H1 (cell line): Measurements from ENCODE around the gene COL10A1.

Experiments used
- GTF2F1 ChIP-seq: IDR thresholded peaks from 2 replicates; pipeline ENCODE4 v1.6.1; 2012; ENCODE audit warnings: low read depth, low read length, improper control_type of control experiment, borderline replicate concordance
- POLR2A ChIP-seq, 2 experiments: IDR thresholded peaks; 1 replicate in 1 of 2; 2 replicates in 1 of 2; pipeline ENCODE4 v1.6.1; 2011; ENCODE audit warnings: low read depth in 2 of 2, low read length in 2 of 2, mild to moderate bottlenecking in 2 of 2; ENCODE audit errors: control extremely low read depth in 1 of 2
- SP1 ChIP-seq: IDR thresholded peaks from 2 replicates; pipeline ENCODE4 v1.6.1; 2011; ENCODE audit warnings: low read depth, low read length
- TF ChIP-seq, protein P1 (sequence below): IDR thresholded peaks from 2 replicates; pipeline ENCODE4 v1.6.1; 2012; ENCODE audit warnings: inconsistent platforms
- TF ChIP-seq, protein P2 (sequence below), 3 experiments: IDR thresholded peaks; 1 replicate in 2 of 3; 2 replicates in 1 of 3; pipeline versions ENCODE4 v1.5.1 to v1.6.1; 2011; ENCODE audit warnings: low read length in 3 of 3, mild to moderate bottlenecking in 3 of 3, inconsistent platforms in 2 of 3, low read depth in 1 of 3, moderate library complexity in 1 of 3; ENCODE audit not compliant: insufficient read depth in 1 of 3; ENCODE audit errors: control extremely low read depth in 1 of 3
- TF ChIP-seq, protein P3 (sequence below): IDR thresholded peaks from 2 replicates; pipeline ENCODE4 v1.6.1; 2011; ENCODE audit warnings: low read length, improper control_type of control experiment

GRCh38 chr6:116118608-116119007 lies 7.3 kb downstream of the COL10A1 start:
- TF ChIP-seq, protein P1, sequence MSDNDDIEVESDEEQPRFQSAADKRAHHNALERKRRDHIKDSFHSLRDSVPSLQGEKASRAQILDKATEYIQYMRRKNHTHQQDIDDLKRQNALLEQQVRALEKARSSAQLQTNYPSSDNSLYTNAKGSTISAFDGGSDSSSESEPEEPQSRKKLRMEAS: no peak
- TF ChIP-seq GTF2F1 (no peak), SP1 (no peak), POLR2A (IDR thresholded peaks at IDR 0.05; ENCODE audit: control extremely low read depth in 1 of 2, low read depth in 2 of 2, low read length in 2 of 2) (no peak)
- TF ChIP-seq, protein P2, sequence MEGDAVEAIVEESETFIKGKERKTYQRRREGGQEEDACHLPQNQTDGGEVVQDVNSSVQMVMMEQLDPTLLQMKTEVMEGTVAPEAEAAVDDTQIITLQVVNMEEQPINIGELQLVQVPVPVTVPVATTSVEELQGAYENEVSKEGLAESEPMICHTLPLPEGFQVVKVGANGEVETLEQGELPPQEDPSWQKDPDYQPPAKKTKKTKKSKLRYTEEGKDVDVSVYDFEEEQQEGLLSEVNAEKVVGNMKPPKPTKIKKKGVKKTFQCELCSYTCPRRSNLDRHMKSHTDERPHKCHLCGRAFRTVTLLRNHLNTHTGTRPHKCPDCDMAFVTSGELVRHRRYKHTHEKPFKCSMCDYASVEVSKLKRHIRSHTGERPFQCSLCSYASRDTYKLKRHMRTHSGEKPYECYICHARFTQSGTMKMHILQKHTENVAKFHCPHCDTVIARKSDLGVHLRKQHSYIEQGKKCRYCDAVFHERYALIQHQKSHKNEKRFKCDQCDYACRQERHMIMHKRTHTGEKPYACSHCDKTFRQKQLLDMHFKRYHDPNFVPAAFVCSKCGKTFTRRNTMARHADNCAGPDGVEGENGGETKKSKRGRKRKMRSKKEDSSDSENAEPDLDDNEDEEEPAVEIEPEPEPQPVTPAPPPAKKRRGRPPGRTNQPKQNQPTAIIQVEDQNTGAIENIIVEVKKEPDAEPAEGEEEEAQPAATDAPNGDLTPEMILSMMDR (IDR thresholded peaks at IDR 0.05; ENCODE audit: control extremely low read depth in 1 of 3, insufficient read depth in 1 of 3, low read depth in 1 of 3, low read length in 3 of 3): no peak
- TF ChIP-seq, protein P3, sequence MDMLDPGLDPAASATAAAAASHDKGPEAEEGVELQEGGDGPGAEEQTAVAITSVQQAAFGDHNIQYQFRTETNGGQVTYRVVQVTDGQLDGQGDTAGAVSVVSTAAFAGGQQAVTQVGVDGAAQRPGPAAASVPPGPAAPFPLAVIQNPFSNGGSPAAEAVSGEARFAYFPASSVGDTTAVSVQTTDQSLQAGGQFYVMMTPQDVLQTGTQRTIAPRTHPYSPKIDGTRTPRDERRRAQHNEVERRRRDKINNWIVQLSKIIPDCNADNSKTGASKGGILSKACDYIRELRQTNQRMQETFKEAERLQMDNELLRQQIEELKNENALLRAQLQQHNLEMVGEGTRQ: no peak
